Measurements from ENCODE around the gene CTDSPL.
A peak's percentile ranks its signal among the peaks of the same experiment; 100 is the strongest.

The CTDSPL gene

DNA sequence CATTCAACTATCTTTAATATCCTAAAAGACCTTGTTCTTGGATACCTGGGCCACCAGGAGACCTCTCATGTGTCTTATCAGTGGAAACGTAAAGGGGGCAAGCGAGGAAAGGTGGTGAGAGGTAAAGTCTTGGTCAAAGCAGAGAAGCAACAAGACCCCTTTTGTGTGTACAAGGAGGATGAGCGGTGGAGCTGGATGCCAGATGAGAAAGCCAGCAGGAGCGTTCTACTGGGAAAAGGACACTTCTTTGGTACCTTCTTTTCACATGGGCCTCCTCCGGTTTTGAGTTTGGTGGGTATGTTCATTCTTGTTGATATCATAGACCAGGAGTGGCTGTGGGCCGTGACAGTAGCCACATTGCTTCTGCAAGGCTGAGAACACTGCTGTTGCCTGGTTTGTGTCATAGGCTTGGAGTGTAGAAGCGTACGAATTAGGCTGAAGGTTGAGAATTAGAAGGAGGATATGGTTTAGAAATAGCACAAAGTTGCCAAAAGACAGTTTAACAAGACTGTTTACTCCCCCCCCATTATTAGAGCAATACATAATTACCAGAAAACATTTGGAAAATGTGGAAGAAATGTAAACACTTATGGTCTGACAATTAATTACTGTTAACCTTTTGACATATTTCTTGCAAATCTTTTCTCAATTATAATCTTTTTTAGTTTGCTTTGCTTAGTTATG is 82.1 kb downstream of the CTDSPL start:
- DNase-seq (ENCODE audit: low read depth), result no peak
- no peak overlapping the region for H3K4me3 ChIP-seq (ENCODE audit: low read length)
- TF ChIP-seq, protein P1, sequence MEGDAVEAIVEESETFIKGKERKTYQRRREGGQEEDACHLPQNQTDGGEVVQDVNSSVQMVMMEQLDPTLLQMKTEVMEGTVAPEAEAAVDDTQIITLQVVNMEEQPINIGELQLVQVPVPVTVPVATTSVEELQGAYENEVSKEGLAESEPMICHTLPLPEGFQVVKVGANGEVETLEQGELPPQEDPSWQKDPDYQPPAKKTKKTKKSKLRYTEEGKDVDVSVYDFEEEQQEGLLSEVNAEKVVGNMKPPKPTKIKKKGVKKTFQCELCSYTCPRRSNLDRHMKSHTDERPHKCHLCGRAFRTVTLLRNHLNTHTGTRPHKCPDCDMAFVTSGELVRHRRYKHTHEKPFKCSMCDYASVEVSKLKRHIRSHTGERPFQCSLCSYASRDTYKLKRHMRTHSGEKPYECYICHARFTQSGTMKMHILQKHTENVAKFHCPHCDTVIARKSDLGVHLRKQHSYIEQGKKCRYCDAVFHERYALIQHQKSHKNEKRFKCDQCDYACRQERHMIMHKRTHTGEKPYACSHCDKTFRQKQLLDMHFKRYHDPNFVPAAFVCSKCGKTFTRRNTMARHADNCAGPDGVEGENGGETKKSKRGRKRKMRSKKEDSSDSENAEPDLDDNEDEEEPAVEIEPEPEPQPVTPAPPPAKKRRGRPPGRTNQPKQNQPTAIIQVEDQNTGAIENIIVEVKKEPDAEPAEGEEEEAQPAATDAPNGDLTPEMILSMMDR (IDR thresholded peaks at IDR 0.05; ENCODE audit: insufficient read depth, low read depth, low read length, missing control alignments), result no peak

DNA sequence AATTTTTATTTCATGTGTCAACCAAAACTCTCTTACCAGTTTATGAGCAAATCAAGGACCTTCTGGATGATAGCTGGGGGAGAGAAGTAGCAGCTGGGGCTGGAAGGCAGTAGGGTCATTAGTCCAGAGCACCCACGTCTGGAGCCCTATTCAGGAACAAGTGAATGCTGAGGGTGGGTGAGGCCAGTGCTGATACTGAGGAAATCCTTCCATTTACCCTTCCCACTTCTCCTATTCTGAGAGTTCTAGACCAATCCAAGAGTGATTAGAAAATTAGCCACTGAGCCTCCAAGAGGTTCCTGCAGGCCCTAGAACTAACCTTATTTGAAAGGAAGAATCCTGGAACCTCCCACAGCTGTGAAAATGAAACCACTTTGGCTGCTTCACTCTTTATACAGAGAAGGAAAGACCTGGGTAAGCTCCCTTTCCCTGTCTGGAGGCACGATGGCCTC is 82.7 kb downstream of the CTDSPL start:
- DNase-seq (ENCODE audit: low read depth), result no peak
- TF ChIP-seq, protein P1 (IDR thresholded peaks at IDR 0.05; ENCODE audit: insufficient read depth, low read depth, low read length, missing control alignments), result no peak
- no peak overlapping the region for H3K4me3 ChIP-seq (ENCODE audit: low read length)

DNA sequence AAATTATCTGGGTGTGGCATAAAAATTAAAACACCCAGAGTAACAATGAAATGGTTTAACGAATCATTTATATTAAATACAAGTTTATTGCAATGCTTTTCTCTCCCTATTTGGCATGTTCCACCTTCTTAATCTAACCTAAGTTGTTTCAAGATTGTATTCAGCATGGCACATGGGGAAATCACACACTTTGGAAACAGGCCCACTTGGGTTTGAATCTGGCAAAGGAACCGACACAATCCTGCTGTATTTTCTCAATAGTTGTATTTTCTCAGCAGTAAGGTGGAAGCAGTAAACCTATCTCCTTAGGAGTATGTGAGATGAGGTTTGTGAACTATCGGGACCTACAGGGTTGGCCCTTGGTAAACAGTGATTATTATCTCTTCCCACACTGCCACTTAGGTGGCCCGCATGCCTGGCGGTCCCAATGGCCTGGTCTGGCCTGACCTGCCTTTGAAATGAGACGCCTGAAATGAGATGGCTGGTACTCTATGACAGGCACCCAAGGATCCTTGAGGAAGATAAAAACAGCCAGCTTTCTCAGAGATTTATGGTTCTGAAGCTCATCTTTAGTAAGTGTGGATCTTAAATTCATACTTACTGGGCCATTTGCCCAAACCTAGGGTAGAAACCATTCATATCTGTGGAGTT is 83.6 kb downstream of the CTDSPL start:
- TF ChIP-seq, protein P1 (IDR thresholded peaks at IDR 0.05; ENCODE audit: insufficient read depth, low read depth, low read length, missing control alignments), result no peak
- DNase-seq (ENCODE audit: low read depth), result no peak
- H3K4me3 ChIP-seq (ENCODE audit: low read length), result no peak overlapping the region

DNA sequence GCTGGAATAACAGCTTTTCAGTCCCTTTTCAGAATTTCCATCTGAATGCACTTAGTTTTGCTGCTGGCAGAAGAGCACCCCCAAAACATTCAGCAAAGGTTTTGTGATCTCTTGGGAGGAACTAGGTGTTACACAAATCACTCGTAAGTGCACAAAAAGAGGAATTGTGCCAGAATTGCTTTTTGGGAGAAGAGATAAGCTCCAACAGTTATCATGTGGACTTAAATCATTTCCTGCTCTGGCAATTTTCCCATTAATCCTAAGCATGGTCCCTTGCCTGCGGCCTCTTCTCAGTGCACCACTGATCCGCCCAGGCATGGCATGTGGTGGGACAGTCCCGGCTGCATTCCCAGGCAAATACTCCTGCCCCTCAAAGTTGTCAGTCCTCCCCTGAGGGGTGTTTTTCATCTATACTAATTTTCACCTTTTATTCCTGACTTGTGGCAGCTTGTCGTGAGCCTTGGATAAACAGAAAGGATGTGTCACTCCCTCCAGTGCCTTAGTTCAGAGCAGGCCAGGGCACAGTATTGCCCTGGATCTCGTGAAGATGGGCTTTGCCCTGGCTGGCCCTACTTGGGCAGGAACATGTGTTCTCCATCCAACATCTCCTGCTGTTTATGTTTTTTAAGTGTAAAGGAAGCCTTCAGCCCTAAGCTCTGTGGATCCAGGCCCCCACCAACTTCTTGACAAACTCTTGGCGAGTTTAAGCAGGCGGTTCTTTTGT is 84.3 kb downstream of the CTDSPL start:
- TF ChIP-seq, protein P1 (IDR thresholded peaks at IDR 0.05; ENCODE audit: insufficient read depth, low read depth, low read length, missing control alignments), result no peak
- peak; percentile 99 for DNase-seq (ENCODE audit: low read depth)
- H3K4me3 ChIP-seq (ENCODE audit: low read length), result no peak overlapping the region

DNA sequence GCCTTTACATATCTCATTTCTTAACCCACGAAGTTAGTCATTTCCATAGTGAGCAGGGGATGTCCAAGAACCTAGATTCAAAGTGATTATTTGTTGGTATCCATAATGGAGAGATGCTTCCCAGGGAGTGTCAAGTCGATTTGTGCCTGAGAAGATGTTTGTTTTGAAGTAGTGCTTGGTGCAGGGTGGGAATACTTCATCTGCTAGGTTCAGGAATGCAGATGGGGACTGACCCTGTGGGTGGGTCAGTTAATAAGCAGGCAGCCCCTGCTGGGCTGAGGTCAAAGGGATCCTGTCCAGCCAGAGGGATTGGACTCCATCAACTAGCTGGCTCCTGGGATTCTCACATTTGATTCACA is 84.8 kb downstream of the CTDSPL start:
- TF ChIP-seq, protein P1 (IDR thresholded peaks at IDR 0.05; ENCODE audit: insufficient read depth, low read depth, low read length, missing control alignments), result no peak
- H3K4me3 ChIP-seq (ENCODE audit: low read length), result no peak overlapping the region
- no peak for DNase-seq (ENCODE audit: low read depth)

DNA sequence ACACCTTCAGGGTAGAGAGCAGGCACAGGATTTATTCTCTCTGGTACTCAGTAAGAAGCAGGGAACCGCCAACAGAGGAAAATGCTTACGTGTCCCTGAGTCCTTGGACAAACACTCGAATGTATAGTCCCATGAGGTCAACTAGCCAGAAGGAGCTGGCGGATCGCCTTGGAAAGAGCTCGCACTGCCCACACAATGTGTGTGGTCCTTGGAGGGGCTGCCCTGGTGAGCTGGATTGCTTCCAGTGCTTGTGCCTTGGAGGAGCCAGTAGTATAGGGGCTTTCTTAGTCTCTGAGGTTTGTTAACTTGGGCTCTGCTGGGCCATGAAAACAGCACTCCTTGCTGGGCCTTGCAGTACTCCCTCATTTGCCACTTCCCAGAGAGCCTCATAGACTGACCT is 88.2 kb downstream of the CTDSPL start:
- no peak overlapping the region for H3K4me3 ChIP-seq (ENCODE audit: low read length)
- no peak for DNase-seq (ENCODE audit: low read depth)
- TF ChIP-seq, protein P1 (IDR thresholded peaks at IDR 0.05; ENCODE audit: insufficient read depth, low read depth, low read length, missing control alignments), result no peak
